Stimulated activated CD4-positive, alpha-beta T cell treated with anti-CD3 and anti-CD28 coated beads, Interleukin-4, amount 100 ng/mL, for 24 hours (primary cell): Measurements from ENCODE around the gene SHISA4.
"Not testable (repeated sequence)": the region's sequence is repeated elsewhere in the genome, so short reads cannot be mapped to it uniquely, and the experiment has no call there.

ENCODE experiments used
- DNase-seq: peaks from one replicate; pipeline ENCODE4 v3.0.0-alpha.2; 2020

SHISA4 gene

GRCh38 chr1:201933840-201934430, 45.2 kb downstream of the SHISA4 start:
- DNase-seq, result no peak

GRCh38 chr1:201937624-201938213, 49.0 kb downstream of the SHISA4 start:
- DNase-seq, result no peak

DNA sequence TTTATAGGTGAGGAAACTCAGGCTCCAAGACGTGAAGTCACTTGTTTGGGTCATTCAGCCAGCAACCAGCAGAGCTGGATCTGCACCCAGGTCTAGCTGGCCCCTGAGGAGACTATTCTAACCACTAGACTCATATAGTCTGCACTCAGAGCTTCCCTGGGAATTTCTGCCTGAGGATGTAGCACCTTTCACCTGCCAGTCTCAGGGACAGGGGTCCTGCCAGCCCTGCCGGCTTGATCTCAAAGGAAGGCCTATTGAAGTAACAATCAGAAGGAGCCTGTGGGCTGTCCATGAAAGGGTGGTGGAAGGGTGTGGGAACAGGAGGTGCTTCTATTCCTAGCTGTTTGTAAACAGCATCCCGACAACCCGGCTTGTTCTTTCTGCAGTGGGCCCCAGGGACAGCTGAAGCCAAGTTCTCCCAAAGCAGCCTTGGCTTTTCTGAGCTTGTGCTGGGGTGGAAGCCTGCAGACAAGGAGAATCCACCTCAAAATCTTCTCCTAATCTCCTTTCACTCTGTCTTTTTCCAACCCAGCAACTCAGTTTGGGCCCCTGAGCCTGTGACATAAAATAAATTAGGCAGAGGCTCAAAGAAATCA, 49.8 kb downstream of the SHISA4 start:
- DNase-seq, result no peak

GRCh38 chr1:201939148-201939547, 50.5 kb downstream of the SHISA4 start:
- no peak for DNase-seq

GRCh38 chr1:201939574-201939973, 50.9 kb downstream of the SHISA4 start:
- no peak for DNase-seq

DNA sequence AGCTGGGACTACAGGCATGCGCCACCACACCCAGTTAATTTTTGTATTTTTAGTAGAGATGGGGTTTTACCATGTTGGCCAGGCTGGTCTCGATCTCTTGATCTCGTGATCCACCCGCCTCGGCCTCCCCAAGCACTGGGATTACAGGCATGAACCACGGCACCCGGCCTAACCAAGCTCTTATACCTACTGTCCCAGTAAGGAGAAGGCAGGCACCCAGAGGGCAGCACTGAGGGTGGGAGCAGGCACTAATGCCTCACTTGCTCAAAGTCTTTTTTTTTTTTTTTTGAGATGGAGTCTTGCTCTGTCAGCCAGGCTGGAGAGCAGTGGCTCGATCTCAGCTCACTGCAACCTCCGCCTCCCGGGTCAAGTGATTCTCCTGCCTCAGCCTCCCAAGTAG, 51.6 kb downstream of the SHISA4 start:
- not testable (repeated sequence) for DNase-seq

DNA sequence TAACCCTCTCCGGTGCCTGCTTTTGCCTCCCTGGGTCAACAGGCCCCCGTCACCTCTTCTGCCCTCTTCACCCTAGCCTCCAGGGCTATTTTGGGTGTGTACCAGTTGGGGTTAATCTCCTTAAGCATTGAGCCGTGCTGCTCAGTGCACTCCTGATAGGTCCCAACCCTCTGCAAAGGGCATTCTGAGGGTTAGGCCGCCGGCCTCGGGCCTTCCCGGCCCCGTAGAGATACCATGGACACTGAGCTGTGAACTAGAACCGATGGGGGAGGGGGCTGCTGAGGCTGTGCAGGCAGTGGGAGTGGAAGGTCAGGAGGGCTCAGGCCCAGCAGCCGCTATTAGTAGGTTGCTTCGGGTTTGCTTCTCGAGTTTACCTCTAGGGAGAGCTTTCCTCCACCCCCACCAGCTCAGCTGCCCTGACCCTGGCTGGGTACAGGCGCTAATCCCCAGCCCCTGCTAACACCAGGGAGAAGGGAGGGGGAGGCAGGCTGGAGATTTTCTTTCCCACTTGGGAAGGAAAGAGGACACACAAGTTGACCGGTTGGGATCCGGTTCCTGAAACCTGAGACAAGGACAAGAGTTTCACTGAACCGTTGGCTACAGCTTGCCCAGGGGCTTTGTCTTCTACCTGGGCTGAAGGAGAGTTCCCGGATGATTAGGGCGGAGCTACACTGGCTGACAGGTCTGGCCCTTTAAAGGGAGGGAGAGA, 52.9 kb downstream of the SHISA4 start:
- no peak for DNase-seq

- DNase-seq, result no peak
These were observed 53.4 kb downstream of the SHISA4 start for GRCh38 chr1:201942129-201942495.
